Endothelial cell (in vitro differentiated cells): Measurements from ENCODE around the gene SLC6A12. TPM values are rescaled to one million over a fixed set of nuclear protein-coding genes. Genes with fewer than 3 reads are reported as not detected.

Source experiments
- DNase-seq: peaks from one replicate; pipeline ENCODE4 v3.0.0; 2021; ENCODE audit warnings: low spot score
- H3K27ac Mint-ChIP-seq: one replicate; pipeline ENCODE4 v1.8.0; 2021; ENCODE audit warnings: mixed read lengths, inconsistent platforms; ENCODE audit not compliant: unreplicated experiment
- H3K27me3 Mint-ChIP-seq: one replicate; pipeline ENCODE4 v1.8.0; 2021; ENCODE audit warnings: mild to moderate bottlenecking, moderate library complexity, mixed read lengths, inconsistent platforms; ENCODE audit not compliant: unreplicated experiment
- H3K36me3 Mint-ChIP-seq: one replicate; pipeline ENCODE4 v1.8.0; 2021; ENCODE audit warnings: mild to moderate bottlenecking, low read depth, mixed read lengths, inconsistent platforms; ENCODE audit not compliant: unreplicated experiment
- H3K4me1 Mint-ChIP-seq: one replicate; pipeline ENCODE4 v1.8.0; 2021; ENCODE audit warnings: mild to moderate bottlenecking, mixed read lengths, inconsistent platforms; ENCODE audit not compliant: unreplicated experiment
- H3K4me3 Mint-ChIP-seq: one replicate; pipeline ENCODE4 v1.8.0; 2021; ENCODE audit warnings: mild to moderate bottlenecking, mixed read lengths, inconsistent platforms; ENCODE audit not compliant: unreplicated experiment
- H3K9me3 Mint-ChIP-seq: one replicate; pipeline ENCODE4 v1.8.0; 2021; ENCODE audit warnings: mixed read lengths, inconsistent platforms; ENCODE audit not compliant: unreplicated experiment
- CTCF ChIP-seq: fragments of 200-600 bp; sonication (generic); IDR thresholded peaks from one replicate; pipeline ENCODE4 v1.5.0; 2021; ENCODE audit warnings: antibody characterized with exemption; ENCODE audit not compliant: unreplicated experiment
- total RNA-seq: library from RNA; stranded (reverse); fragmentation: NEBNext Ultra II Directional; extraction: Animal tissue kit (Norgen Biotek cat#: 25700); gene quantifications from one replicate; pipeline ENCODE4 v1.2.1, GENCODE V29; 2021; ENCODE audit not compliant: unreplicated experiment

The SLC6A12 gene
- total RNA-seq, 1 donor from 2014 or later = 0.26 TPM

- no peak for TF ChIP-seq CTCF
- Mint-ChIP-seq H3K36me3 (no peaks in the 10 kb centered on the region), H3K9me3 (no peaks in the 10 kb centered on the region), H3K4me3 (no peak overlapping the region), H3K4me1 (peaks cover 5% of the 10 kb centered on the region), H3K27me3 (peaks cover 2% of the 10 kb centered on the region), H3K27ac (no peak overlapping the region)
- no peak for DNase-seq
Observed at GRCh38 chr12:227286-227915, 13.4 kb upstream of the SLC6A12 start.

DNA sequence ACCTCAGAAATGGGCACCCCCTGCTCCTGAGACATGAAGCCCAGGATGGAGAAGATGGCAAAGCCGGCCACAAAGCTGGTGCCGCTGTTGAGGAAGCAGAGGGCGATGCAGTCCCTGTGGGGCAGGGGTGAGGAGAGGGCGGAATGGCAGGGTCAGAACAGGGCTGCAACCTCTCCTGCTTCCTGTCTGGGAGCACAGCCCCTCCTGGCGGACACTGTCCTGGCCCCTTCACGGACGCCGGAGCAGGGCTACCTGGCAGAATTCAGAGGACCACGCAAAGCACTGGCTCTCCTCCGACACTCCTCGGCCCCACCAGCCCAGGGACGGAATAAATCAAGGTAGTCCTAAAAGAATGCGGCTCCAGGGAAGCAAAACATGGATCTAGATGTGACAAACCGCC lies 12.4 kb upstream of the SLC6A12 start:
- DNase-seq = no peak
- Mint-ChIP-seq H3K4me1 (peaks cover 5% of the 10 kb centered on the region), H3K36me3 (no peaks in the 10 kb centered on the region), H3K4me3 (no peak overlapping the region), H3K9me3 (no peaks in the 10 kb centered on the region), H3K27ac (no peak overlapping the region), H3K27me3 (peaks cover 2% of the 10 kb centered on the region)
- no peak for TF ChIP-seq CTCF

DNA sequence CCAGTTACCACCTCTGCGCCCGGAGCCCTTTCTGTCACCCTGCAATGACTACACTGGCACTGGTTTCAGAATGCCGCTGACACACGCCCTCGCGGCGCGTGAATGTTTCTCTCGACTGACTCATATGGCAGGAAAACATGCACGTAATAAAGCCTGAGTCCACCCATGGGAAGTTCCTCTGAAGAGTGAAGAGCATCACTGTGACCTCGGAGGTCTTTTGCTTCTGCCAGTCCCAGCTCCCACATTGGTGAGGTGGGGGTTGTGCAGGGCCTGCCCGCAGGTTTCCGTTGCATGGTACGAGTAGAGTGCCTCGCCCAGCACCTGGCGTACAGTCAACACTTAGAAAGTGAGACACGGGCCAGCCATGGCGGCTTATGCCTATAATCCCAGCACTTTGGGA lies 11.1 kb upstream of the SLC6A12 start:
- Mint-ChIP-seq H3K36me3 (no peaks in the 10 kb centered on the region), H3K4me1 (peaks cover 5% of the 10 kb centered on the region), H3K4me3 (no peak overlapping the region), H3K27ac (no peak overlapping the region), H3K27me3 (peaks cover 2% of the 10 kb centered on the region), H3K9me3 (no peaks in the 10 kb centered on the region)
- no peak for DNase-seq
- no peak for TF ChIP-seq CTCF

GRCh38 chr12:224330-224729 lies 10.4 kb upstream of the SLC6A12 start:
- no peak for DNase-seq
- Mint-ChIP-seq H3K4me1 (peaks cover 8% of the 10 kb centered on the region), H3K27ac (no peak overlapping the region), H3K36me3 (no peaks in the 10 kb centered on the region), H3K27me3 (peaks cover 2% of the 10 kb centered on the region), H3K9me3 (no peaks in the 10 kb centered on the region), H3K4me3 (no peak overlapping the region)
- TF ChIP-seq CTCF = no peak

DNA sequence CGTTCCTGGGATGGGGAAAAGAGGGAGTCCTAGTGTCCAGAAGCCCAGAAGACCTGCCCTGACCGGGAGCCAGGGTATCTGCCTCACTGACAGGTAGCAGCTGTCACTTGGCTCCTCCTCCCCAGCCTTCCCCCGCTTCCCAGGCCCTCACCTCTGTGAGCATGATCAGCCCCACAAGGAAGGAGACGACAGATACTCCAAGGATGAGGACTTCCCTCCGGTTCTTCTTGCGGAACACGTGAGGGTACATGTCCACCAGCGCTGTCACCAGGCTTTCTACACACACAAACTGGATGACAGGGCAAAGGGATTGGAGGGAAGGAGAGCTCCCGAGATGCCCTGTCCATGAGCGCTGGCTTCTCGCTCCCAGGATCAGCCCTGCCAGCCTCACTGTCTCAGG lies 9.9 kb upstream of the SLC6A12 start:
- H3K36me3 Mint-ChIP-seq = no peaks in the 10 kb centered on the region
- H3K4me3 Mint-ChIP-seq = no peak overlapping the region
- no peak overlapping the region for H3K27ac Mint-ChIP-seq
- peaks cover 2% of the 10 kb centered on the region for H3K27me3 Mint-ChIP-seq
- TF ChIP-seq CTCF = no peak
- H3K4me1 Mint-ChIP-seq = peaks cover 7% of the 10 kb centered on the region
- H3K9me3 Mint-ChIP-seq = no peaks in the 10 kb centered on the region
- no peak for DNase-seq
